Loucy (cell line): ENCODE results near the gene PPP1R14B.

Experiments used
- CTCF ChIP-seq: fragments of 200-600 bp; sonication (generic); conservative IDR thresholded peaks from 2 replicates; pipeline ENCODE4 v1.5.1; 2014; ENCODE audit warnings: mild to moderate bottlenecking, antibody characterized with exemption, low read length
- EZH2phosphoT487 ChIP-seq: fragments of 200-600 bp; IDR thresholded peaks from 2 replicates; pipeline ENCODE4 v1.6.1; 2018; ENCODE audit warnings: antibody characterized with exemption, mild to moderate bottlenecking, moderate library complexity, borderline replicate concordance

- no peak for TF ChIP-seq CTCF
- no peak for TF ChIP-seq EZH2phosphoT487
These were observed 21.7 kb downstream of the PPP1R14B start for GRCh38 chr11:64224891-64225607.
